Muscle of leg (tissue), 11 donors: ENCODE results near the gene NUP54. TPM values are rescaled to one million over a fixed set of nuclear protein-coding genes. Genes with fewer than 3 reads are reported as not detected.

ENCODE experiments used
- DNase-seq: peaks from one replicate; pipeline ENCODE4 v3.0.0; 2013
- H3K27ac ChIP-seq: one replicate; pipeline ENCODE4 v1.5.1; 2013; ENCODE audit warnings: mild to moderate bottlenecking, low read length, control low read depth
- H3K27me3 ChIP-seq: one replicate; pipeline ENCODE4 v1.6.1; 2013; ENCODE audit warnings: low read length; ENCODE audit not compliant: control insufficient read depth, insufficient read depth
- H3K36me3 ChIP-seq: one replicate; pipeline ENCODE4 v1.6.1; 2013; ENCODE audit warnings: low read length; ENCODE audit not compliant: control insufficient read depth, insufficient read depth
- H3K4me1 ChIP-seq: one replicate; pipeline ENCODE4 v1.6.1; 2013; ENCODE audit warnings: low read length; ENCODE audit not compliant: control insufficient read depth, insufficient read depth
- H3K4me3 ChIP-seq: one replicate; pipeline ENCODE4 v1.5.1; 2013; ENCODE audit warnings: low read length, control low read depth
- H3K9me3 ChIP-seq: replicated peaks from 2 replicates; pipeline ENCODE4 v1.6.1; 2013; ENCODE audit warnings: low read depth, low read length; ENCODE audit not compliant: control insufficient read depth
- WGBS: methylation state at CpG from one replicate; pipeline ENCODE4 v1.1.5; 2013; ENCODE audit warnings: missing lambda C conversion rate; ENCODE audit not compliant: insufficient coverage; 5-methylcytosine and 5-hydroxymethylcytosine counted together
- polyA plus RNA-seq, 8 donors: library from polyadenylated mRNA; unstranded; fragments of 120-200 nt; gene quantifications; one replicate each; pipeline versions ENCODE4 v1.2.1 to v1.2.3, GENCODE V29; 2013; ENCODE audit warnings: inconsistent platforms in 1 of 8, low replicate concordance in 1 of 8; ENCODE audit not compliant: insufficient read length in 8 of 8, insufficient read depth in 1 of 8
- total RNA-seq: library from RNA; stranded (reverse); fragments of 120-200 nt; gene quantifications from one replicate; pipeline ENCODE4 v1.2.4, GENCODE V29; 2013

The NUP54 gene
- total and polyA plus RNA-seq, 9 donors, result 31.9 to 45.7 (median 39.5) TPM

DNA sequence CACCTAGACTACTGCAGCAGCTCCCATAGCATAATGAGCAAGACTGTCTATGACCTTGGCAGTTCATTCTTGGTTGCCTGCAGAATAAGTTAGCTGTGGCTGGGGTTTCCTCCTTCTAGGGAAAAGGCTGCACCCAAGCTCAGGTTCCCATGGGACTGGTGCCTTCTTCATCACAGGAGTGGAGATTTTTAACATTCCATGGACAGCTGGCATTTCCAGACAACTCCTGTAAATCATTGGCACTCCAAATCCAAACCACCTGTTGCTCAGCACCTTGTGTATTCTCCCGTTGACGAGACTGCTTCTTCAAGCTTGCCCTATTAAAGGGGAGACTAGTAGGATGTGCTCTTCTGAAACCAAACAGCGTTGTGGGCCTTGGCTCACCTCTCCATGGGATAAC lies 7.8 kb upstream of the NUP54 start:
- Histone ChIP-seq H3K27ac (no peak overlapping the region), H3K36me3 (peaks cover 7% of the 10 kb centered on the region), H3K4me3 (no peak overlapping the region), H3K27me3 (no peaks in the 10 kb centered on the region), H3K9me3 (no peaks in the 10 kb centered on the region), H3K4me1 (peaks cover 8% of the 10 kb centered on the region)
- DNase-seq, result peak; percentile 10
- WGBS, result no CpG with 5 or more reads among the region's 3 CpGs

- Histone ChIP-seq H3K27ac (no peak overlapping the region), H3K9me3 (no peaks in the 10 kb centered on the region), H3K4me3 (no peak overlapping the region), H3K36me3 (peaks cover 3% of the 10 kb centered on the region), H3K27me3 (no peaks in the 10 kb centered on the region), H3K4me1 (peaks cover 14% of the 10 kb centered on the region)
- no CpG with 5 or more reads among the region's 2 CpGs for WGBS
- DNase-seq, result no peak
Observed at GRCh38 chr4:76153356-76153755, 5.2 kb upstream of the NUP54 start.

DNA sequence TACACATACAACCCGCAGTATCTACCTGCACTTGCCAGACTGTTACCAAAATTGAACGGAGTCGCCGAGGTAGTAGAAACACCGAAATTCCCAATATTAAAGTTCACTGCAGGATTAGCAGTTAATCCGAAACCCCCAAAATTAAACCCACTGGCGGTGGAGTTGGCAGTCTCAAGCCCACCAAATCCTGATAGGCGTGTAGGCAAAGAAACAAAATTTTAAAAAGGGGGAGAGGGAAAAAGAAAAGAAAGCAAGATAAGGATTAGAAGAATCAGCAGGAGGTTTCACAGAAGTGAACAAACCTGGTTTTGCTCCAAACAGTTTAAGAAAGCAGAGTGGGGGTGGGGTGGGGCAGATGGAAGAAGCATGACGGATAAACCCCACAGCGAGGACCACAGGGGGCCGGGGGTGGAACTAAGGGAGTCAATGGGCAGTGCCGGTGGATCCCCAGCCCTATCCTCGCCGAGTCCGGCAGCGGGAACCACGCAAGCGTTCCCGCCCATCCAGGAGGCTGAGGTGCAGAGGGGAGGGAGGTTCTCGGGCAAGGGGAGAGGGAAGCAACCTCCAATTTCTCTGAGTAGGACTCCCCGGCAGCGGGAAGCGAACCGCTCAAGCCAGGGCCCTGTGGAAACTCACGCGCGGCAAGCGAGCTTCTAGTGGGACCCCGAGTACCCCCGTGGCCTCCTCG lies 599 bp downstream of the NUP54 start:
- Histone ChIP-seq H3K27ac (peak overlapping the region; percentile 98), H3K36me3 (peaks cover 5% of the 10 kb centered on the region), H3K27me3 (no peaks in the 10 kb centered on the region), H3K4me3 (peak overlapping the region; percentile 98), H3K4me1 (peaks cover 9% of the 10 kb centered on the region), H3K9me3 (no peaks in the 10 kb centered on the region)
- WGBS, result under 1% methylated on average over 20 of the region's 31 CpGs
- DNase-seq, result peak; percentile 79

- Histone ChIP-seq H3K36me3 (peaks cover 18% of the 10 kb centered on the region), H3K27ac (no peak overlapping the region), H3K27me3 (no peaks in the 10 kb centered on the region), H3K9me3 (no peaks in the 10 kb centered on the region), H3K4me3 (no peak overlapping the region), H3K4me1 (peaks cover 9% of the 10 kb centered on the region)
- no peak for DNase-seq
Observed at GRCh38 chr4:76144546-76144945, 3.7 kb downstream of the NUP54 start.

- Histone ChIP-seq H3K27me3 (no peaks in the 10 kb centered on the region), H3K9me3 (no peaks in the 10 kb centered on the region), H3K27ac (no peak overlapping the region), H3K4me3 (no peak overlapping the region), H3K36me3 (peaks cover 29% of the 10 kb centered on the region), H3K4me1 (no peaks in the 10 kb centered on the region)
- 100% methylated on average over 1 of the region's 3 CpGs for WGBS
- no peak for DNase-seq
Observed at GRCh38 chr4:76141241-76141640, 7.0 kb downstream of the NUP54 start.

DNA sequence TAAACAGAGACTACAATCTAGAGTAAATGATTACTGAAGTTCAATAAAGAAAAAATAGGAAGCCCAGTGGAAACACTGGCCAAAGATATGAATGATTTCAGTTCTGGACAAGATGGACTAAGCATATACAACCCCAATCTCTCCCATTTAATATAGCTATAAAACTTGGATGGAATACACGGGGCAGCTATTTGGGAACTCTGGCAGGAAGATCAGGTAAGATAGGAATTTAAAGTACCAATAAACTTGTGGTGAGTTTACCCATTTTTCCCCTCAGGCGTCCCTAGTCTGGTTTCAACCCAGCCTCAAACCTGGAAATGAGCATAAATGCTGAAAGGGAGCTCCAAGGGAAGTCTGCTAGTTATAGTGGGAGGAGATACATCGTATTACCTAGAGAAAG lies 20.4 kb downstream of the NUP54 start:
- H3K27me3 ChIP-seq, result no peaks in the 10 kb centered on the region
- H3K27ac ChIP-seq, result no peak overlapping the region
- H3K4me3 ChIP-seq, result no peak overlapping the region
- no peaks in the 10 kb centered on the region for H3K9me3 ChIP-seq
- WGBS, result no CpG with 5 or more reads among the region's 3 CpGs
- H3K36me3 ChIP-seq, result peaks cover 17% of the 10 kb centered on the region
- H3K4me1 ChIP-seq, result no peaks in the 10 kb centered on the region
- no peak for DNase-seq

- no peak for DNase-seq
- H3K36me3 ChIP-seq, result peaks cover 17% of the 10 kb centered on the region
- no peak overlapping the region for H3K4me3 ChIP-seq
- H3K9me3 ChIP-seq, result no peaks in the 10 kb centered on the region
- H3K27me3 ChIP-seq, result no peaks in the 10 kb centered on the region
- H3K27ac ChIP-seq, result no peak overlapping the region
- no peaks in the 10 kb centered on the region for H3K4me1 ChIP-seq
Observed at GRCh38 chr4:76125816-76126215, 22.4 kb downstream of the NUP54 start.

GRCh38 chr4:76120199-76120598 lies 28.0 kb downstream of the NUP54 start:
- Histone ChIP-seq H3K9me3 (no peaks in the 10 kb centered on the region), H3K27ac (no peak overlapping the region), H3K36me3 (peaks cover 19% of the 10 kb centered on the region), H3K4me1 (no peaks in the 10 kb centered on the region), H3K4me3 (no peak overlapping the region), H3K27me3 (no peaks in the 10 kb centered on the region)
- DNase-seq, result no peak
- WGBS, result 100% methylated on average over 2 of the region's 4 CpGs

GRCh38 chr4:76117536-76117935 lies 30.7 kb downstream of the NUP54 start:
- DNase-seq, result no peak
- H3K4me3 ChIP-seq, result no peak overlapping the region
- H3K27ac ChIP-seq, result no peak overlapping the region
- H3K36me3 ChIP-seq, result peaks cover 13% of the 10 kb centered on the region
- WGBS, result no CpG with 5 or more reads among the region's 5 CpGs
- no peaks in the 10 kb centered on the region for H3K9me3 ChIP-seq
- no peaks in the 10 kb centered on the region for H3K4me1 ChIP-seq
- H3K27me3 ChIP-seq, result no peaks in the 10 kb centered on the region

GRCh38 chr4:76116821-76117220 lies 31.4 kb downstream of the NUP54 start:
- no peak for DNase-seq
- no peak overlapping the region for H3K4me3 ChIP-seq
- H3K27me3 ChIP-seq, result no peaks in the 10 kb centered on the region
- WGBS, result no CpG with 5 or more reads among the region's 1 CpG
- no peak overlapping the region for H3K27ac ChIP-seq
- H3K9me3 ChIP-seq, result no peaks in the 10 kb centered on the region
- no peaks in the 10 kb centered on the region for H3K4me1 ChIP-seq
- H3K36me3 ChIP-seq, result peaks cover 13% of the 10 kb centered on the region
